CD14-positive monocyte (primary cell): ENCODE data around the gene SCGB1C1. TPM values are rescaled to one million over a fixed set of nuclear protein-coding genes. Genes with fewer than 3 reads are reported as not detected.

ENCODE experiments used
- DNase-seq, 3 donors: peaks; one replicate each; pipeline ENCODE4 v3.0.0-alpha.2; 2011 to 2022
- H2AFZ ChIP-seq: 2 replicates; pipeline ENCODE4 v1.6.0; 2012; ENCODE audit warnings: mild to moderate bottlenecking, low read depth, low read length, inconsistent platforms; ENCODE audit not compliant: insufficient read depth, poor library complexity, severe bottlenecking
- H3K27ac ChIP-seq, 2 donors: 1 replicate in 1 of 2; 2 replicates in 1 of 2; pipeline ENCODE4 v1.5.1; 2012 to 2013; ENCODE audit warnings: low read length in 2 of 2, control low read depth in 1 of 2, inconsistent platforms in 1 of 2, low read depth in 1 of 2, mild to moderate bottlenecking in 1 of 2
- H3K27me3 ChIP-seq, 2 donors: one replicate each; pipeline versions ENCODE4 v1.6.0 to v1.6.1; 2011 to 2013; ENCODE audit warnings: low read length in 2 of 2; ENCODE audit not compliant: control insufficient read depth in 2 of 2, insufficient read depth in 2 of 2
- H3K36me3 ChIP-seq, 2 donors: replicated peaks in 1 of 2; 1 replicate in 1 of 2; 2 replicates in 1 of 2; pipeline versions ENCODE4 v1.5.1 to v1.6.1; 2012 to 2013; ENCODE audit warnings: low read length in 2 of 2, control low read depth in 1 of 2, inconsistent platforms in 1 of 2, mild to moderate bottlenecking in 1 of 2; ENCODE audit not compliant: insufficient read depth in 2 of 2, control insufficient read depth in 1 of 2
- H3K4me1 ChIP-seq, 2 donors: 1 replicate in 1 of 2; 2 replicates in 1 of 2; pipeline versions ENCODE4 v1.5.1 to v1.6.1; 2012 to 2013; ENCODE audit warnings: low read length in 2 of 2, control low read depth in 1 of 2, inconsistent platforms in 1 of 2, mild to moderate bottlenecking in 1 of 2, moderate library complexity in 1 of 2; ENCODE audit not compliant: insufficient read depth in 2 of 2, control insufficient read depth in 1 of 2
- H3K4me2 ChIP-seq: replicated peaks from 2 replicates; pipeline ENCODE3; 2012; ENCODE audit warnings: low read length, moderate library complexity, mild to moderate bottlenecking; ENCODE audit not compliant: poor library complexity, severe bottlenecking; ENCODE audit errors: extremely low read depth
- H3K4me3 ChIP-seq, 3 experiments: fragments of 200-600 bp in 1 of 3; sonication (generic) in 1 of 3; replicated peaks in 1 of 3; 1 replicate in 2 of 3; 2 replicates in 1 of 3; pipeline ENCODE4 v1.5.1; 2011 to 2013; ENCODE audit warnings: low read length in 3 of 3, mild to moderate bottlenecking in 3 of 3, control low read depth in 2 of 3, low read depth in 2 of 3, inconsistent platforms in 1 of 3, moderate library complexity in 1 of 3
- H3K79me2 ChIP-seq: 2 replicates; pipeline ENCODE4 v1.6.0; 2012; ENCODE audit warnings: mild to moderate bottlenecking, control low read depth, inconsistent platforms, low read length, moderate library complexity; ENCODE audit not compliant: insufficient read depth
- H3K9ac ChIP-seq: 2 replicates; pipeline ENCODE4 v1.6.0; 2017; ENCODE audit warnings: low read length, mild to moderate bottlenecking; ENCODE audit not compliant: insufficient read depth, poor library complexity, severe bottlenecking
- H3K9me3 ChIP-seq, 2 donors: replicated peaks in 1 of 2; 1 replicate in 1 of 2; 2 replicates in 1 of 2; pipeline versions ENCODE4 v1.5.1 to v1.6.1; 2012 to 2013; ENCODE audit warnings: low read length in 2 of 2, control low read depth in 1 of 2; ENCODE audit not compliant: control insufficient read depth in 1 of 2, insufficient read depth in 1 of 2
- H4K20me1 ChIP-seq: 2 replicates; pipeline ENCODE4 v1.6.0; 2012; ENCODE audit warnings: mild to moderate bottlenecking, low read length, control low read depth, moderate library complexity; ENCODE audit not compliant: insufficient read depth
- H3K27ac Mint-ChIP-seq, 7 donors: one replicate each; pipeline ENCODE4 v1.8.0; 2020; ENCODE audit warnings: mild to moderate bottlenecking in 7 of 7, mixed read lengths in 7 of 7, moderate library complexity in 6 of 7, inconsistent platforms in 2 of 7
- H3K27me3 Mint-ChIP-seq, 3 donors: one replicate each; pipeline ENCODE4 v1.8.0; 2021 to 2022; ENCODE audit warnings: low read depth in 3 of 3, mild to moderate bottlenecking in 3 of 3, mixed read lengths in 3 of 3, moderate library complexity in 3 of 3, inconsistent platforms in 1 of 3
- H3K36me3 Mint-ChIP-seq, 2 donors: one replicate each; pipeline ENCODE4 v1.8.0; 2020; ENCODE audit warnings: mixed read lengths in 2 of 2, inconsistent platforms in 1 of 2, mild to moderate bottlenecking in 1 of 2
- H3K4me1 Mint-ChIP-seq: one replicate; pipeline ENCODE4 v1.8.0; 2020; ENCODE audit warnings: mild to moderate bottlenecking, mixed read lengths
- H3K4me3 Mint-ChIP-seq, 2 donors: one replicate each; pipeline ENCODE4 v1.8.0; 2020; ENCODE audit warnings: mild to moderate bottlenecking in 2 of 2, mixed read lengths in 2 of 2, moderate library complexity in 1 of 2
- H3K9me3 Mint-ChIP-seq, 7 donors: one replicate each; pipeline ENCODE4 v1.8.0; 2020 to 2022; ENCODE audit warnings: mixed read lengths in 7 of 7, mild to moderate bottlenecking in 6 of 7, moderate library complexity in 6 of 7, inconsistent platforms in 2 of 7
- WGBS: methylation state at CpG from one replicate; pipeline ENCODE4 v1.1.5; 2013; ENCODE audit warnings: missing lambda C conversion rate; ENCODE audit not compliant: insufficient coverage; 5-methylcytosine and 5-hydroxymethylcytosine counted together
- intact Hi-C, 2 donors: fragments of 100-400 bp; cut with micrococcal nuclease; formaldehyde crosslinking; loops; one replicate each; pipeline versions ENCODE4 v1.15.0 to v1.15.1; 2023
- polyA plus RNA-seq, 3 donors: library from polyadenylated mRNA; depleted of rRNA in 1 of 3; unstranded in 2 of 3; stranded (reverse) in 1 of 3; fragments of 300-500 nt in 2 of 3; fragments of >200 nt in 1 of 3; fragmentation: Illumina TruSeq in 2 of 3; gene quantifications; 1 replicate in 2 of 3; 2 replicates in 1 of 3; pipeline ENCODE4 v1.2.3, GENCODE V29; 2012 to 2021
- TF ChIP-seq, protein P1 (sequence below): fragments of 200-600 bp; IDR thresholded peaks from one replicate; pipeline ENCODE4 v1.8.0; 2022; ENCODE audit warnings: antibody characterized with exemption, mild to moderate bottlenecking

SCGB1C1 gene
- polyA plus RNA-seq, 3 donors: not detected

- Histone ChIP-seq H3K4me3 (peak overlapping the region in 1 of 3 experiments; percentile 22), H4K20me1 (peaks cover 43% of the 10 kb centered on the region), H3K27me3 (no peaks in the 10 kb centered on the region), H3K79me2 (peaks cover 30% of the 10 kb centered on the region), H3K9ac (no peak overlapping the region), H2AFZ (no peak overlapping the region), H3K27ac (peak overlapping the region in 1 of 2 donors; percentile 50), H3K4me2 (peak overlapping the region; percentile 39), H3K4me1 (peaks cover 33 to 46% of the 10 kb centered on the region in 2 donors), H3K9me3 (no peaks in the 10 kb centered on the region), H3K36me3 (peaks cover 13 to 31% of the 10 kb centered on the region in 2 donors)
- Mint-ChIP-seq H3K27ac (peak overlapping the region; percentile 36 to 73 (median 57)), H3K27me3 (peaks cover 4 to 9% (median 5%) of the 10 kb centered on the region in 3 donors), H3K36me3 (peaks cover 35 to 43% of the 10 kb centered on the region in 2 donors), H3K4me1 (peaks cover 41% of the 10 kb centered on the region), H3K9me3 (peaks cover 0 to 2% (median 0%) of the 10 kb centered on the region in 7 donors), H3K4me3 (peak overlapping the region in 1 of 2 donors; percentile 30)
- WGBS: 17% methylated on average over 5 of the region's 15 CpGs
- intact Hi-C loops: loop anchor here (5.0 to 10.0 kb wide), 2 partner anchors 35 to 303 kb away; partner anchors contain the start of genes PSMD13 (in 1 of the 2), RNH1 (in 1 of the 2) and SIRT3 (in 1 of the 2)
- peak in 2 of 3 donors; percentile 15 to 24 for DNase-seq
- TF ChIP-seq, protein P1, sequence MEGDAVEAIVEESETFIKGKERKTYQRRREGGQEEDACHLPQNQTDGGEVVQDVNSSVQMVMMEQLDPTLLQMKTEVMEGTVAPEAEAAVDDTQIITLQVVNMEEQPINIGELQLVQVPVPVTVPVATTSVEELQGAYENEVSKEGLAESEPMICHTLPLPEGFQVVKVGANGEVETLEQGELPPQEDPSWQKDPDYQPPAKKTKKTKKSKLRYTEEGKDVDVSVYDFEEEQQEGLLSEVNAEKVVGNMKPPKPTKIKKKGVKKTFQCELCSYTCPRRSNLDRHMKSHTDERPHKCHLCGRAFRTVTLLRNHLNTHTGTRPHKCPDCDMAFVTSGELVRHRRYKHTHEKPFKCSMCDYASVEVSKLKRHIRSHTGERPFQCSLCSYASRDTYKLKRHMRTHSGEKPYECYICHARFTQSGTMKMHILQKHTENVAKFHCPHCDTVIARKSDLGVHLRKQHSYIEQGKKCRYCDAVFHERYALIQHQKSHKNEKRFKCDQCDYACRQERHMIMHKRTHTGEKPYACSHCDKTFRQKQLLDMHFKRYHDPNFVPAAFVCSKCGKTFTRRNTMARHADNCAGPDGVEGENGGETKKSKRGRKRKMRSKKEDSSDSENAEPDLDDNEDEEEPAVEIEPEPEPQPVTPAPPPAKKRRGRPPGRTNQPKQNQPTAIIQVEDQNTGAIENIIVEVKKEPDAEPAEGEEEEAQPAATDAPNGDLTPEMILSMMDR: no peak
Measured at GRCh38 chr11:201966-202365, 9.1 kb downstream of the SCGB1C1 start.

GRCh38 chr11:202490-202889 is 9.6 kb downstream of the SCGB1C1 start:
- Mint-ChIP-seq H3K4me1 (peaks cover 41% of the 10 kb centered on the region), H3K4me3 (peak overlapping the region in 1 of 2 donors; percentile 13), H3K36me3 (peaks cover 35 to 43% of the 10 kb centered on the region in 2 donors), H3K27me3 (peaks cover 4 to 9% (median 5%) of the 10 kb centered on the region in 3 donors), H3K9me3 (peaks cover 0 to 2% (median 0%) of the 10 kb centered on the region in 7 donors), H3K27ac (peak overlapping the region in 4 of 7 donors; percentile 14 to 48 (median 36))
- Histone ChIP-seq H3K9ac (no peak overlapping the region), H3K9me3 (no peaks in the 10 kb centered on the region), H2AFZ (no peak overlapping the region), H3K4me1 (peaks cover 33 to 46% of the 10 kb centered on the region in 2 donors), H3K27me3 (no peaks in the 10 kb centered on the region), H3K4me3 (peak overlapping the region in 1 of 3 experiments; percentile 22), H3K4me2 (peak overlapping the region; percentile 39), H3K27ac (peak overlapping the region in 1 of 2 donors; percentile 50), H4K20me1 (peaks cover 43% of the 10 kb centered on the region), H3K79me2 (peaks cover 32% of the 10 kb centered on the region), H3K36me3 (peaks cover 13 to 31% of the 10 kb centered on the region in 2 donors)
- TF ChIP-seq, protein P1: no peak
- no peak for DNase-seq
- WGBS: 94% methylated on average over 7 of the region's 8 CpGs
- intact Hi-C loops: loop anchor here (5.0 to 10.0 kb wide), 2 partner anchors 35 to 302 kb away; partner anchors contain the start of genes PSMD13 (in 1 of the 2), RNH1 (in 1 of the 2) and SIRT3 (in 1 of the 2)
